Stomach (tissue), 4 donors: ENCODE results near the gene CCDC88C.
"Not testable (repeated sequence)": the region's sequence is repeated elsewhere in the genome, so short reads cannot be mapped to it uniquely, and the experiment has no call there.

Experiments
- POLR2A ChIP-seq, 4 donors: fragments of 450-650 bp; IDR thresholded peaks; one replicate each; pipeline ENCODE4 v1.6.1; 2016; ENCODE audit warnings: antibody characterized with exemption in 4 of 4, control low read depth in 2 of 4, mild to moderate bottlenecking in 1 of 4, moderate library complexity in 1 of 4
- POLR2AphosphoS5 ChIP-seq, 3 donors: sonication (generic); formaldehyde crosslinking; IDR thresholded peaks; one replicate each; pipeline ENCODE4 v1.6.1; 2016; ENCODE audit warnings: antibody characterized with exemption in 3 of 3
- TF ChIP-seq, protein P1 (sequence below), 7 experiments: fragments of 450-650 bp in 4 of 7; fragments of 200-600 bp in 3 of 7; sonication (generic) in 3 of 7; IDR thresholded peaks; one replicate each; pipeline ENCODE4 v1.5.1; 2016 to 2019; ENCODE audit warnings: antibody characterized with exemption in 7 of 7, control low read depth in 2 of 7, mild to moderate bottlenecking in 1 of 7

DNA sequence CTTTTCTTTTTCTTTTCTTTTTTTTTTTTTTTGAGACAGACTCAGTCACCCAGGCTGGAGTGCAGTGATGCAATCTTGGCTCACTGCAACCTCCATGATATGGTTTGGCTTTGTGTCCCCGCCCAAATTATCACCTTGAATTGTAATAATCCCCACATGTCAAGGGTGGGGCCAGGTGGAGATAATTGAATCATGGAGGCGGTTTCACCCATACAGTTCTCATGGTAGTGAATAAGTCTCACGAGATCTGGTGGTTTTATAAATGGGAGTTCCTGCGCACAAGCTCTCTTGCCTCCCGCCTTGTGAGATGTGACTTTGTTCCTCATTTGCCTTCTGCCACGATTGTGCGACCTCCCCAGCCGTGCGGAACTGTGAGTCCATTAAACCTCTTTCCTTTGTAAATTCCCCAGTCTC, 7.9 kb upstream of the CCDC88C start:
- TF ChIP-seq POLR2A, POLR2AphosphoS5 (IDR thresholded peaks at IDR 0.05): not testable (repeated sequence)
- TF ChIP-seq, protein P1, sequence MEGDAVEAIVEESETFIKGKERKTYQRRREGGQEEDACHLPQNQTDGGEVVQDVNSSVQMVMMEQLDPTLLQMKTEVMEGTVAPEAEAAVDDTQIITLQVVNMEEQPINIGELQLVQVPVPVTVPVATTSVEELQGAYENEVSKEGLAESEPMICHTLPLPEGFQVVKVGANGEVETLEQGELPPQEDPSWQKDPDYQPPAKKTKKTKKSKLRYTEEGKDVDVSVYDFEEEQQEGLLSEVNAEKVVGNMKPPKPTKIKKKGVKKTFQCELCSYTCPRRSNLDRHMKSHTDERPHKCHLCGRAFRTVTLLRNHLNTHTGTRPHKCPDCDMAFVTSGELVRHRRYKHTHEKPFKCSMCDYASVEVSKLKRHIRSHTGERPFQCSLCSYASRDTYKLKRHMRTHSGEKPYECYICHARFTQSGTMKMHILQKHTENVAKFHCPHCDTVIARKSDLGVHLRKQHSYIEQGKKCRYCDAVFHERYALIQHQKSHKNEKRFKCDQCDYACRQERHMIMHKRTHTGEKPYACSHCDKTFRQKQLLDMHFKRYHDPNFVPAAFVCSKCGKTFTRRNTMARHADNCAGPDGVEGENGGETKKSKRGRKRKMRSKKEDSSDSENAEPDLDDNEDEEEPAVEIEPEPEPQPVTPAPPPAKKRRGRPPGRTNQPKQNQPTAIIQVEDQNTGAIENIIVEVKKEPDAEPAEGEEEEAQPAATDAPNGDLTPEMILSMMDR (IDR thresholded peaks at IDR 0.05) = not testable (repeated sequence)
